Measurements from ENCODE around the gene ARHGAP15. TPM values are rescaled to one million over a fixed set of nuclear protein-coding genes. Genes with fewer than 3 reads are reported as not detected.

Gene ARHGAP15
- total RNA-seq, 3 donors from 2014 or later, result 5.3 to 8.2 (median 5.8) TPM

DNA sequence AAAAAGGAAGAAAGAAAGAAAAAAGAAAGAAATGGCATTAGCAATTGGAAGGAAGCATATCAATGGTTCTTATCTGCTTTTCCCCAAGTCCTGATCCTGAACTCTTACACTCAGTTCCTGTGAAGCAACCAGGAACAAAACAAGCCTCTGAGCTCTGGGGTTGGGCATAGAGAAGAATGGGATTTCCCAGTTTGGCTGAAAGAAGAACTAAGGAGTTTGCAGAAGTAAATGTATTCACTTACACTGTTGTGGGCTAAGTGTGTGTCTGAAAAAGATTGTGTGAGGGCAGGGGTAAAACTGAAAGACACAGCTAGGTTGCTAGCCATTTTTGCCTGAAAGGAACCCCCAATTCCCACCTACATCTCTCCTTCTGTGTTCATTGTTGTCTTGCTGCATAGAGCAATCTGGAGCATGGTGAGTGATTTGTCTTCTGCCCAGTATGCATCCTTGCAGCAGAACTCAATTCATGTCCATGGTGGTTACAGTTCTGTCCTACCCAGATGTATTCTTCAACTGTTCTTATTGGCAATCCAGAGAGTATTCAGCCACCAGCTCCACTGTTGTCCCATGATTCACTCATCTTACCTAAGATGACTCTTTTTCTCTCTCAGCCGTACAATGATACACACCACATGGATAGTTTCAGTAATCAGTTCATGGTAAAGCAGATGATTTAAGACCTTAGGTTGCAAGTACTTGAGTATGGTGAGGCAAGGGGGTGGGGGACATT is 348.7 kb downstream of the ARHGAP15 start:
- Histone ChIP-seq H3K36me3 (ENCODE audit: low read depth) (no peaks in the 10 kb centered on the region), H3K4me1 (ENCODE audit: low read depth) (no peaks in the 10 kb centered on the region), H3K4me3 (no peak overlapping the region), H3K9me3 (no peaks in the 10 kb centered on the region)
- intact Hi-C loops (cut with DNase I, micrococcal nuclease), result no loop called here
- no peak for ATAC-seq
- TF ChIP-seq, protein P1, sequence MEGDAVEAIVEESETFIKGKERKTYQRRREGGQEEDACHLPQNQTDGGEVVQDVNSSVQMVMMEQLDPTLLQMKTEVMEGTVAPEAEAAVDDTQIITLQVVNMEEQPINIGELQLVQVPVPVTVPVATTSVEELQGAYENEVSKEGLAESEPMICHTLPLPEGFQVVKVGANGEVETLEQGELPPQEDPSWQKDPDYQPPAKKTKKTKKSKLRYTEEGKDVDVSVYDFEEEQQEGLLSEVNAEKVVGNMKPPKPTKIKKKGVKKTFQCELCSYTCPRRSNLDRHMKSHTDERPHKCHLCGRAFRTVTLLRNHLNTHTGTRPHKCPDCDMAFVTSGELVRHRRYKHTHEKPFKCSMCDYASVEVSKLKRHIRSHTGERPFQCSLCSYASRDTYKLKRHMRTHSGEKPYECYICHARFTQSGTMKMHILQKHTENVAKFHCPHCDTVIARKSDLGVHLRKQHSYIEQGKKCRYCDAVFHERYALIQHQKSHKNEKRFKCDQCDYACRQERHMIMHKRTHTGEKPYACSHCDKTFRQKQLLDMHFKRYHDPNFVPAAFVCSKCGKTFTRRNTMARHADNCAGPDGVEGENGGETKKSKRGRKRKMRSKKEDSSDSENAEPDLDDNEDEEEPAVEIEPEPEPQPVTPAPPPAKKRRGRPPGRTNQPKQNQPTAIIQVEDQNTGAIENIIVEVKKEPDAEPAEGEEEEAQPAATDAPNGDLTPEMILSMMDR (IDR thresholded peaks at IDR 0.05), result no peak
- no peak for DNase-seq

DNA sequence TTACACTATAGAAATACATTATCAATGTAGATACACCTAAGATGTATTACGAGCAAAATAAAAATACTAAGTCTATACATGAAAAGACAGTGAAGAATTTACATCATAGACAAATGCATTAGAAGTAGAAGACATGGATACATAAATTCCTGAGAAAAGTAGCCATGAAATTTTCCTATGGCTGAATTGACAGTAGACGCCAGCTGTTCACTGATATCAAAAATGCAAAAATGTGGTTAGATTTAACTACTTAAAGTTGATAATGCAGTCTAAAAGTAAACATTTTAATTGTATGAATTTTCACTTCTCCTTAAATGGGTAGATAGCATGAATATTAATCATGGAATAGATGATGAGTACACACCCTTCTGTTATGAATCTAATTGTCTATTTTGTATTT is 350.9 kb downstream of the ARHGAP15 start:
- no peak for DNase-seq
- H3K4me3 ChIP-seq, result no peak overlapping the region
- H3K36me3 ChIP-seq (ENCODE audit: low read depth), result no peaks in the 10 kb centered on the region
- TF ChIP-seq, protein P1 (IDR thresholded peaks at IDR 0.05), result no peak
- H3K4me1 ChIP-seq (ENCODE audit: low read depth), result no peaks in the 10 kb centered on the region
- intact Hi-C loops (cut with DNase I, micrococcal nuclease), result no loop called here
- no peak for ATAC-seq
- no peaks in the 10 kb centered on the region for H3K9me3 ChIP-seq

DNA sequence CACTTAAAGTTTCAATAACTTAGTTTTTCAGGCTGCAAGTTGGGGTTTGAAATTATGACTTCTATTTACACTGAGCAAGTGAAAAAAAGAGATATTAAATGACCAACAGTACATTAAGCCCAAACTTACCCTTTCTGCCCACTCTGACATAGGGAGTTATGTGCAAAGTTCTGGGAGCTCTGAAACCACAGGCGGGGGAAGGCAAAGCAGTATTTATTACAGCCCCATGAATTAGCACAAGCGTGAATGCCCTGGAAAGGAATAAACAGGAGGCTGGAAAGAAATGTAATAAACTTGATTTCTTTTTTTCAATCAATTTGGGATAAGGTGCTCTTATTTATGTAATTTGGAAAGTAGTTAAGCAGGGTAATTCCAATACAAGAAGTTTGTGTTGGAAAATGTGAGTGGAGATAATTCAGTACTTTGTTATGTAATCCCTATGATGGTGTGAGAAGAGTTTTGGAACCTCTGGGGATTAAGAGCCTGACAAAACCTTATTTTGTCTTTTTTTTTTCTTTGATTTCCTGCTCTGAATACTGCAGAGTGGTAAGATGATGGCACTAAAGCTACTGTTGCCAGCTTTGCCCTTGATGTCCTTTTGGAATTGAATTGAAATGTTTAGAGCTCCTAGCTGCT is 351.5 kb downstream of the ARHGAP15 start:
- ATAC-seq (no peak), DNase-seq (no peak)
- Histone ChIP-seq H3K4me3 (no peak overlapping the region), H3K36me3 (ENCODE audit: low read depth) (no peaks in the 10 kb centered on the region), H3K9me3 (no peaks in the 10 kb centered on the region), H3K4me1 (ENCODE audit: low read depth) (no peaks in the 10 kb centered on the region)
- intact Hi-C loops (cut with DNase I, micrococcal nuclease), result no loop called here
- TF ChIP-seq, protein P1 (IDR thresholded peaks at IDR 0.05), result no peak

DNA sequence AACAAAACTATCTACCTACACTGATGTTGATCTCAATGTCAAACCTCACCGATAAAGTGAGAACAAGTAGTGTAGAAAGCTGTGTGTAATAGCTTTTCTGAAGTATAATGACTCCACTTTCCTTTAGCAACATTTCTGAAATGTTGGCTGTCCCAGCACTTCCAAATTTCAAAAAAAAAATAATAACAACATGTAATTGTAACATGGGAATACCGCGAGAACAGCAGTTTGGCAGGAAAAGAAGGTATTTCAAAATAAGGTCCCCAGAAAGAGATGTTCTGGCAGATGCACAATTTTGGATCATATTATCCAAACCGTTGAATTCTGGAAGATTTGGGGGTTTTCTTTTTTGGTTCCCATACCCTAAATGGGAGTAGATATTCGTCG is 352.0 kb downstream of the ARHGAP15 start:
- no peaks in the 10 kb centered on the region for H3K9me3 ChIP-seq
- no peaks in the 10 kb centered on the region for H3K4me1 ChIP-seq (ENCODE audit: low read depth)
- intact Hi-C loops (cut with DNase I, micrococcal nuclease), result no loop called here
- H3K4me3 ChIP-seq, result no peak overlapping the region
- H3K36me3 ChIP-seq (ENCODE audit: low read depth), result no peaks in the 10 kb centered on the region
- DNase-seq, result no peak
- TF ChIP-seq, protein P1 (IDR thresholded peaks at IDR 0.05), result no peak
- no peak for ATAC-seq

DNA sequence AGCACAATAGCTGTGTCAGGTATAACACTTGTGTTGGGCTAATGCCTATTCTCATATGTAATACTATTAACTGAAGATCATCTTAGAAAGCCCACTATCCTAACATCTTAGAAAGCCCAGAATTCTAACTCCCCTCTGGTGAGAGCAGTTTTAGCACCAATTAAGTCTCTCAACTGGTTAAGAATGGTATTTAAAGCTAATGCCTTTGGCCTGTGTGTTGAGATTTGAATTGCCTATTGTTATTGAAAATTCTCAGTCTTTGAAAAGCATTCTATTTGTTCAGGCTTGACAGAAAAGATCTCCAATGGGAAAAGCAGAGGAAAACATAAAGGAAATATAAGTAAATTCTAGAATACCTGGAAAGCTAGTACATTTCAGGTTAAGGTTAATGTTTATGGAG is 352.5 kb downstream of the ARHGAP15 start:
- Histone ChIP-seq H3K9me3 (no peaks in the 10 kb centered on the region), H3K36me3 (ENCODE audit: low read depth) (no peaks in the 10 kb centered on the region), H3K4me3 (no peak overlapping the region), H3K4me1 (ENCODE audit: low read depth) (no peaks in the 10 kb centered on the region)
- intact Hi-C loops (cut with DNase I, micrococcal nuclease), result no loop called here
- TF ChIP-seq, protein P1 (IDR thresholded peaks at IDR 0.05), result no peak
- ATAC-seq (no peak), DNase-seq (no peak)
